Activated CD8-positive, alpha-beta T cell treated with anti-CD3 and anti-CD28 coated beads, Interleukin-2, amount 10 ng/mL, durations not matched to agents 7 days and 5 days (primary cell): Measurements from ENCODE around the gene MYO18A. TPM values are rescaled to one million over a fixed set of nuclear protein-coding genes. Genes with fewer than 3 reads are reported as not detected.

Experiments
- ATAC-seq: fragments of 150-1000 bp; cut with Tn5 transposase; one replicate; pipeline ENCODE4 v1.10.0; 2021; ENCODE audit warnings: moderate library complexity
- CTCF ChIA-PET: fragments of 350-600 bp; sonication (Branson Sonifier 250); formaldehyde crosslinking; loops from one replicate; lab custom pipeline; 2021; ENCODE audit warnings: antibody characterized with exemption; lab: Charles Lee
- POLR2A ChIA-PET: fragments of 350-600 bp; sonication (Branson Sonifier 250); formaldehyde crosslinking; loops from one replicate; lab custom pipeline; 2021; ENCODE audit warnings: antibody characterized with exemption; lab: Charles Lee
- DNase-seq: peaks from one replicate; pipeline ENCODE4 v3.0.0-alpha.2; 2020
- H3K27ac Mint-ChIP-seq: one replicate; pipeline ENCODE4 v1.8.0; 2021; ENCODE audit warnings: mild to moderate bottlenecking, mixed read lengths
- H3K27me3 Mint-ChIP-seq: one replicate; pipeline ENCODE4 v1.8.0; 2021; ENCODE audit warnings: low read depth, mixed read lengths
- H3K36me3 Mint-ChIP-seq: one replicate; pipeline ENCODE4 v1.8.0; 2021; ENCODE audit warnings: low read depth, mixed read lengths
- H3K4me1 Mint-ChIP-seq: one replicate; pipeline ENCODE4 v1.8.0; 2021; ENCODE audit warnings: low read depth, mixed read lengths
- H3K4me3 Mint-ChIP-seq: one replicate; pipeline ENCODE4 v1.8.0; 2021; ENCODE audit warnings: mild to moderate bottlenecking, mixed read lengths
- H3K9me3 Mint-ChIP-seq: one replicate; pipeline ENCODE4 v1.8.0; 2022; ENCODE audit warnings: mixed read lengths; ENCODE audit not compliant: insufficient read depth
- total RNA-seq, 2 experiments: library from RNA; stranded (reverse); gene quantifications; one replicate each; pipeline ENCODE4 v1.2.3, GENCODE V29; 2021

Gene MYO18A
- total RNA-seq, 2 experiments from 2014 or later, result 53.4 to 53.8 TPM

DNA sequence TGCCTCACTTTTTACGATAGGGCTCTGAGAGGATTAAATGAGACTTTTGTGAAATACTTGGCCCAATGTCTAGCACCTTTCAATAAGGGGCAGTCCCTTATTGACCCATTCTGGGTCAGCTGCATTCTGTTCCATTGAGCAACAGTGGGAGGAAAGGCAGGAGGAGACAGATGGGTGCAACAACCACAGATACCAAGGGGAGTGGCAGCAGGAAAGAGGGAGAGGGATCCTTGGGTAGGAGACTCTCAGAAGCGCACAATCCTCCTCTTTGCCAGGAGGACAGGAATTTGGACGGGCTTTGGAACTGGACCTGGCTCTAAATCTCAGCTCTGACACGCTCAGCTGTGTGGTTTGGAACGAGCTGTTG lies 133.7 kb downstream of the MYO18A start:
- peaks cover 12% of the 10 kb centered on the region for H3K27me3 Mint-ChIP-seq
- H3K36me3 Mint-ChIP-seq, result no peaks in the 10 kb centered on the region
- H3K27ac Mint-ChIP-seq, result no peak overlapping the region
- H3K4me3 Mint-ChIP-seq, result no peak overlapping the region
- no peaks in the 10 kb centered on the region for H3K9me3 Mint-ChIP-seq
- ATAC-seq, result no peak
- DNase-seq, result no peak
- CTCF ChIA-PET, result interaction anchor here (2.4 kb wide), 1 partner anchor 70 kb away, joined by 9 read pairs; no protein-coding TSS in a partner anchor
- POLR2A ChIA-PET, result no interaction called here
- peaks cover 12% of the 10 kb centered on the region for H3K4me1 Mint-ChIP-seq

- H3K36me3 Mint-ChIP-seq, result no peaks in the 10 kb centered on the region
- CTCF ChIA-PET, result no interaction called here
These were observed 134.3 kb downstream of the MYO18A start for GRCh38 chr17:29045734-29046472.

DNA sequence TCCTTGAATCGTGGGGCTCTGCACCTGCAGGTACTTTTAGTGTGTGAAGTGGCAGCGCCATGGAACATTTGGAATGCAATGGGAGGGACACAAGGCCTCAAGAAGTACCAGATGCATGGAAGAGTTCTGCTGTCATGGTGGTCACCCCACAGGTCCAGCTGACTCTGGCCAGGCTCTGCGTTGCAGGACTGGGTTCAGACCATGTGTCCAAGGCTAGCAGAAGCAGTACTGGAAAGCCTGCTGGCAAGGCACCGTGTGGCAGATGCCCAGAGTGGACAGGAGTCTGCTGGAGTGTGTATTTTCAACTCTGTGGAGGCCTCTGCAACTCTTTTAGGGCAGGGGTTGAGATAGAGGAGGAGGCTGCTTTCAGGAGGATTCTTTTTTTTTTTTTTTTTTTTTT lies 135.2 kb downstream of the MYO18A start:
- CTCF ChIA-PET, result no interaction called here
- H3K4me1 Mint-ChIP-seq, result peaks cover 12% of the 10 kb centered on the region
- H3K4me3 Mint-ChIP-seq, result no peak overlapping the region
- POLR2A ChIA-PET, result no interaction called here
- ATAC-seq, result no peak
- H3K27ac Mint-ChIP-seq, result no peak overlapping the region
- no peak for DNase-seq
- no peaks in the 10 kb centered on the region for H3K36me3 Mint-ChIP-seq
- H3K9me3 Mint-ChIP-seq, result no peaks in the 10 kb centered on the region
- peaks cover 12% of the 10 kb centered on the region for H3K27me3 Mint-ChIP-seq

More at GRCh38 chr17:29045734-29046472, 134.3 kb downstream of the MYO18A start:
- Mint-ChIP-seq H3K4me3 (no peak overlapping the region), H3K27me3 (peaks cover 12% of the 10 kb centered on the region), H3K9me3 (no peaks in the 10 kb centered on the region), H3K4me1 (peaks cover 12% of the 10 kb centered on the region), H3K27ac (no peak overlapping the region)
- DNase-seq (no peak), ATAC-seq (no peak)
- POLR2A ChIA-PET, result no interaction called here

GRCh38 chr17:29043539-29044145 lies 136.6 kb downstream of the MYO18A start:
- no peak overlapping the region for H3K27ac Mint-ChIP-seq
- H3K4me3 Mint-ChIP-seq, result no peak overlapping the region
- no peak for ATAC-seq
- peaks cover 10% of the 10 kb centered on the region for H3K27me3 Mint-ChIP-seq
- H3K9me3 Mint-ChIP-seq, result no peaks in the 10 kb centered on the region
- ChIA-PET POLR2A (no interaction called here), CTCF (no interaction called here)
- DNase-seq, result no peak
- no peaks in the 10 kb centered on the region for H3K36me3 Mint-ChIP-seq
- H3K4me1 Mint-ChIP-seq, result peaks cover 12% of the 10 kb centered on the region

- no peak for DNase-seq
- H3K27ac Mint-ChIP-seq, result no peak within 1 kb of the TSS
- POLR2A ChIA-PET, result no interaction called here
- peaks cover 10% of the 10 kb centered on the region for H3K27me3 Mint-ChIP-seq
- H3K4me3 Mint-ChIP-seq, result no peak within 1 kb of the TSS
- no peaks in the 10 kb centered on the region for H3K9me3 Mint-ChIP-seq
- CTCF ChIA-PET, result no interaction called here
- H3K4me1 Mint-ChIP-seq, result peaks cover 12% of the 10 kb centered on the region
- H3K36me3 Mint-ChIP-seq, result no peaks in the 10 kb centered on the region
- ATAC-seq, result no peak
These were observed 137.3 kb downstream of the MYO18A start, which contains the start of gene PIPOX for GRCh38 chr17:29042679-29043538. Gene PIPOX, plus strand, starts transcription at chr17:29043141. Its CDS starts 85 bp downstream, at chr17:29043226.

DNA sequence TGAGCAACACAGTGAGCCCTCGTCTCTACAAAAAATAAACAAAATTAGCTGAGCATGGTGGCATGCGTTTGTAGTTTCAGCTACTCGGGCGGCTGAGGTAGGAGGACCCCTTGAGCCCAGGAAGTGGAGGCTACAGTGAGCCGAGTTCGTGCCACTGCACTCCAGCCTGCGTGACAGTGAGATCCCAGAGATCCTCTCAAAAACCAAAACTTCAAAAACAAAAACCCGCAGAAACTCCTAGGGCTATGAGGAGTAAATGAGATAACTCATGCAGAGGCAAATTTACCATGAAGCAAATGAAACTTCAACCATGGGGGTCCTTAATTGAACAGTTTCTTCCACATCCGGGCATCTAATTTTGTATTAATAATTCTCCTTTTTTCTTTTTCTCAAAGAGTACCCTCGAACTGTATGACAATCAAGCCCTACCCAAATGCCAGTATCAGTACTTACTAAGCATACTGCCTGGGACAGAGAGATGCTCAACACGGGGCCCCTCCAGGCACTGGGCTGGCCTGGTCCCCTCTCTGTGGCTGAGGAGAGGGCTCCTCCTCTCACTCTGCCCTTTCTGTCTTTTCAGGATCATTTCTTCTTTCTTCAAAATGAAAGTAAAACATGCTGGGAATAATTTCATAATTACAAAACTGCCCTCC lies 138.0 kb downstream of the MYO18A start:
- no peaks in the 10 kb centered on the region for H3K36me3 Mint-ChIP-seq
- H3K4me1 Mint-ChIP-seq, result peaks cover 12% of the 10 kb centered on the region

GRCh38 chr17:29041571-29041970 lies 138.6 kb downstream of the MYO18A start:
- Mint-ChIP-seq H3K27me3 (peaks cover 2% of the 10 kb centered on the region), H3K27ac (no peak overlapping the region), H3K36me3 (no peaks in the 10 kb centered on the region), H3K4me1 (peaks cover 12% of the 10 kb centered on the region), H3K4me3 (no peak overlapping the region), H3K9me3 (no peaks in the 10 kb centered on the region)
- no peak for DNase-seq
- ATAC-seq, result no peak
- POLR2A ChIA-PET, result no interaction called here
- CTCF ChIA-PET, result no interaction called here

More for the DNA sequence above, 138.0 kb downstream of the MYO18A start:
- POLR2A ChIA-PET, result no interaction called here
- H3K4me3 Mint-ChIP-seq, result no peak overlapping the region
- no peak overlapping the region for H3K27ac Mint-ChIP-seq
- CTCF ChIA-PET, result no interaction called here
- no peak for DNase-seq
- H3K27me3 Mint-ChIP-seq, result peaks cover 5% of the 10 kb centered on the region
- no peak for ATAC-seq
- H3K9me3 Mint-ChIP-seq, result no peaks in the 10 kb centered on the region

DNA sequence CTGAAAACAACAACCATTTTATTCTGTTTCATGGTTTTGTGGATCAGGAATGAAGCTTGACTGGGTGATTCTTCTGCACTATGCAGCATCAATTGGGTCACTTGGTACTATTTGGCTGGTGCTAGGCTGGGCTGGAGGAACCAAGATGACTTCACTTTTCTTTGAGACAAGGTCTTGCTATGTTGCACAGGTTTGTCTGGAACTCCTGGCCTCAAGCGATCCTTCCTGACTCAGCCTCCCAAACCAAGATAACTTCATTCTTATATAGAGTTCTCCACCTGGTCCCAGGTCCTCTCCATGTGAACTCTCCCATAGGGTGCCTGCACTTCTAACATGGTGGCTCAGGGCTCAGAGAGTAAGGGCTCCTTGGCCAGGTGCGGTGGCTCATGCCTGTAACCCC lies 139.1 kb downstream of the MYO18A start:
- Mint-ChIP-seq H3K4me1 (peaks cover 12% of the 10 kb centered on the region), H3K27me3 (peaks cover 3% of the 10 kb centered on the region), H3K9me3 (no peaks in the 10 kb centered on the region), H3K27ac (no peak overlapping the region), H3K36me3 (no peaks in the 10 kb centered on the region), H3K4me3 (no peak overlapping the region)
- CTCF ChIA-PET, result no interaction called here
- ATAC-seq, result no peak
- DNase-seq, result no peak
- POLR2A ChIA-PET, result no interaction called here

DNA sequence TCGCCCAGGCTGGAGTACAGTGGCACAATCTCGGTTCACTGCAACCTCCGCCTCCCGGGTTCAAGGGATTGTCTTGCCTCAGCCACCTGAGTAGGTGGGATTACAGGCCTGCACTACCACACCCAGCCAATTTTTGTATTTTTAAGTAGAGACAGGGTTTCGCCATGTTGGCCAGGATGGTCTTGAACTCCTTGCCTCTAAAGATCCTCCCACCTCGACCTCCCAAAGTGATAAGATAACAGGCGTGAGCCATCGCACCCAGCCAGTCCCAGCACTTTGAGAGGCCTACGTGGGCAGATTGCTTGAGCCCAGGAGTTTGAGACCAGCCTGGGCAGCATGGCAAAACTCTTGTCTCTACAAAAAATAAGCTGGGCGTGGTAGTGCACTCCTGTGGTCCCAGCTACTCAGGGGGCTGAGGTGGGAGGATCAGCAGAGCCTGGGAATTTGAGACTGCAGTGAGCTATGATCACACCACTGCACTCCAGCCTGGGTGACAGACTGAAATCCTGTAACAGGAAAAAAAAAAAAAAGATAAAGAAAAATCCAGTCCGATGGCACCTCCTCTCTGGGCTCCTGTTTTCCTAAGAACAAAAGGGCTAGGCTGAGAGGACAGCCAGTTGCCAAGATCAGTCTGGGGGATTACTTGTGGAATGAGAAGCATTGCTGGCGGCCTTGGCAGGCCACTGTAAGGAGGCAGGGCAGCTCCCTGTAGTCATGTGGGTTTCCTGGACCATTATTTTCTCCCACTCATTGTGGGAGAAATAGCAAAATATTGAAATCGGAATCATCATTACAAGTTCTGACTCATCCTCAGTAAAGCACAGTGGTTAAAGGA lies 140.2 kb downstream of the MYO18A start:
- Mint-ChIP-seq H3K4me3 (no peak overlapping the region), H3K9me3 (no peaks in the 10 kb centered on the region), H3K36me3 (no peaks in the 10 kb centered on the region), H3K27ac (no peak overlapping the region), H3K4me1 (peaks cover 12% of the 10 kb centered on the region), H3K27me3 (peaks cover 14% of the 10 kb centered on the region)
- ChIA-PET POLR2A (no interaction called here), CTCF (interaction anchor here (1.0 to 1.5 kb wide), 2 partner anchors 74 to 77 kb away, joined by 3 to 5 read pairs; no protein-coding TSS in a partner anchor)
- ATAC-seq (no peak), DNase-seq (no peak)

DNA sequence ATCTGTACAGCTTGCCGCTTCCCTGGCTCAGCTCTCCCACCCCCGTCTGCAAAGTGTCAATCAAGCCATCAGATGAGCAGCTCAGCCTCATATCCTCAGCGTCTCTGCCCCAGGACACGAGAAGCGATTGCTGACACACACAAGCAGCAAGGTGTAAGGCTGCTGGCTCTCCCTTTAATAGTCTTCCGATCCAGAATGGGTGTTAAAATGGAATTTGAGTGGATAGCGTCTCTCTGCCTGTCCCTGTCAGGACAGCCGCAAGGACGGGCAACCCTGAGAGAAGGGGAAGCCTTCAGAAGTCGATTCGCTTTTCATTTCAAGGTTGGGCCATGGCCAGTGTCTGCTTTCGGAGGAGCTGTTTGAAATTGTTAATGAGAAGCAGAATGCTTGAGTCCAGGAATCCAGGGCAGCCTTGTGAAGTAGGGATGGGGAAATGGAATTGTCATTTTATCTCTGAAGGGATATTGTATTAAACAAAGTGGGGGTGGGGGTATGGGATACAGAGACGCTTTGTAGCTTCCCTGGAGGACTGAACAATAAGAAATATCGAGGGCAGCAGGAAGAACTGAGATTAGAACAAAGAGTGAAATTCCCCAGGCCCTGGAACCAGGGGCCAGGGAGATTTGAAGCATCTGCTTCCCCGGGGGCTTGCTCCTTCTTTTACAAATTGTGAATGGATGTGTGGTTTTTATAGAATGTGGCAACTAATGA lies 142.0 kb downstream of the MYO18A start:
- Mint-ChIP-seq H3K27me3 (peaks cover 25% of the 10 kb centered on the region), H3K36me3 (no peaks in the 10 kb centered on the region), H3K4me1 (peaks cover 8% of the 10 kb centered on the region), H3K9me3 (peaks cover 6% of the 10 kb centered on the region), H3K4me3 (no peak overlapping the region), H3K27ac (no peak overlapping the region)
- CTCF ChIA-PET, result interaction anchor here (1.1 to 1.5 kb wide), 2 partner anchors 73 to 79 kb away, joined by 5 read pairs; no protein-coding TSS in a partner anchor
- ATAC-seq (no peak), DNase-seq (no peak)
- POLR2A ChIA-PET, result no interaction called here
